GM12891 (cell line): ENCODE measurements around the gene SMCR8.

Experiments
- POLR2A ChIP-seq: IDR thresholded peaks from 2 replicates; pipeline ENCODE4 v1.6.1; 2011; ENCODE audit warnings: low read depth, low read length, control low read depth
- POLR2AphosphoS5 ChIP-seq: IDR thresholded peaks from 2 replicates; pipeline ENCODE4 v1.6.1; 2011; ENCODE audit warnings: low read depth, low read length, control low read depth
- TAF1 ChIP-seq: IDR thresholded peaks from 2 replicates; pipeline ENCODE4 v1.6.1; 2011; ENCODE audit warnings: low read depth, low read length, control low read depth

DNA sequence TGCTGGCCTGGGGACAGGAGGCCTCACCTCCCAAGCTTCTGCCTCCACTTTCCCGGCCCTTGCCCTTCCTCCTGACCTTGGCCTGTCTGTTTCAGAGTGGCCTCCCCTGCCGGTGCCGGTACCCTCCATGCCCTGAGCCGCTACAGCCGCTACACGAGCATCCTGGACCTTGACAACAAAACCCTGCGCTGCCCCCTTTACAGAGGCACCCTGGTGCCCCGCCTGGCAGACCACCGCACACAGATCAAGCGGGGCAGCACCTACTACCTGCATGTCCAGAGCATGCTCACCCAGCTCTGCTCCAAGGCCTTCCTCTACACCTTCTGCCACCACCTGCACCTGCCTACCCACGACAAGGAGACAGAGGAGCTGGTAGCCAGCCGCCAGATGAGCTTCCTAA is 7.4 kb downstream of the SMCR8 start:
- no peak for TF ChIP-seq POLR2A
- TF ChIP-seq TAF1: no peak
- no peak for TF ChIP-seq POLR2AphosphoS5
